Neural cell (in vitro differentiated cells): ENCODE data around the gene PCYT2.

Experiments
- EP300 ChIP-seq: fragments of 450-650 bp; conservative IDR thresholded peaks from 2 replicates; pipeline ENCODE4 v1.6.1; 2014; ENCODE audit warnings: antibody characterized with exemption, mild to moderate bottlenecking, moderate library complexity; ENCODE audit not compliant: poor library complexity, severe bottlenecking
- EZH2 ChIP-seq: fragments of 200-600, 300-800 bp; shearing (Covaris generic), sonication (generic); IDR thresholded peaks from 2 replicates; pipeline ENCODE4 v1.6.1; 2014; ENCODE audit warnings: antibody characterized with exemption, low read length, borderline replicate concordance, mild to moderate bottlenecking; ENCODE audit not compliant: insufficient read depth, poor library complexity, severe bottlenecking
- POLR2AphosphoS5 ChIP-seq: IDR thresholded peaks from 2 replicates; pipeline ENCODE4 v1.6.1; 2012
- SMC3 ChIP-seq: fragments of 450-650 bp; conservative IDR thresholded peaks from 2 replicates; pipeline ENCODE4 v1.6.1; 2014; ENCODE audit warnings: antibody characterized with exemption, mild to moderate bottlenecking, moderate library complexity; ENCODE audit not compliant: poor library complexity
- TAF1 ChIP-seq: IDR thresholded peaks from 2 replicates; pipeline ENCODE4 v1.6.1; 2012; ENCODE audit warnings: low read depth
- TF ChIP-seq, protein P1 (sequence below): fragments of 450-650 bp; IDR thresholded peaks from 2 replicates; pipeline ENCODE4 v1.5.1; 2014; ENCODE audit warnings: antibody characterized with exemption, mild to moderate bottlenecking, moderate library complexity; ENCODE audit not compliant: poor library complexity, severe bottlenecking

DNA sequence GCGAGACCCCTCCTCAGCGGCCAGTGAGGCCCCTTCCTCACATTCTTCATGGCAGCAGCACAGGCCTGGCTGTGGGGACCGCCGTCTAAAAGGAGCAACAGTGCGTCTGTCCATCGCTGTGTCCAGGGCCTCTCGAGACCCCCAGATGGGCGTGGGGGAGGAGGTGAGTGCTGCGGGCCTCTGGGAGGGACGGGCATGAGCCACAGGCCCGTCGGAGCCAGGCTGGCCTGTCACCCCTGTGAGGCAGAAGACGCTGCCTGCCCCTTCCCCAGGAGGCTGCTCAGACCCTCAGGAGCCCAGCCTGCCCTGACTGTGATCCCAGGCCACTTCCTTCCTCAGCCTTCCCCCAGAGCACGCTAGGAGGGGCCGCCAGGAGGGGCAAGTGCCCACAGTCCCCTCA is 28.0 kb upstream of the PCYT2 start:
- no peak for TF ChIP-seq EZH2
- no peak for TF ChIP-seq TAF1
- TF ChIP-seq, protein P1, sequence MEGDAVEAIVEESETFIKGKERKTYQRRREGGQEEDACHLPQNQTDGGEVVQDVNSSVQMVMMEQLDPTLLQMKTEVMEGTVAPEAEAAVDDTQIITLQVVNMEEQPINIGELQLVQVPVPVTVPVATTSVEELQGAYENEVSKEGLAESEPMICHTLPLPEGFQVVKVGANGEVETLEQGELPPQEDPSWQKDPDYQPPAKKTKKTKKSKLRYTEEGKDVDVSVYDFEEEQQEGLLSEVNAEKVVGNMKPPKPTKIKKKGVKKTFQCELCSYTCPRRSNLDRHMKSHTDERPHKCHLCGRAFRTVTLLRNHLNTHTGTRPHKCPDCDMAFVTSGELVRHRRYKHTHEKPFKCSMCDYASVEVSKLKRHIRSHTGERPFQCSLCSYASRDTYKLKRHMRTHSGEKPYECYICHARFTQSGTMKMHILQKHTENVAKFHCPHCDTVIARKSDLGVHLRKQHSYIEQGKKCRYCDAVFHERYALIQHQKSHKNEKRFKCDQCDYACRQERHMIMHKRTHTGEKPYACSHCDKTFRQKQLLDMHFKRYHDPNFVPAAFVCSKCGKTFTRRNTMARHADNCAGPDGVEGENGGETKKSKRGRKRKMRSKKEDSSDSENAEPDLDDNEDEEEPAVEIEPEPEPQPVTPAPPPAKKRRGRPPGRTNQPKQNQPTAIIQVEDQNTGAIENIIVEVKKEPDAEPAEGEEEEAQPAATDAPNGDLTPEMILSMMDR = no peak
- TF ChIP-seq EP300 = no peak
- TF ChIP-seq SMC3 = no peak
- no peak for TF ChIP-seq POLR2AphosphoS5
